ENCODE results near the gene CTXND1. TPM values are rescaled to one million over a fixed set of nuclear protein-coding genes. Genes with fewer than 3 reads are reported as not detected.

CTXND1 gene
- total RNA-seq, 2 donors from 2014 or later, result 0.04 TPM; not detected in 1

- peaks cover 14% of the 10 kb centered on the region for H3K36me3 Mint-ChIP-seq (ENCODE audit: low read depth)
- no peak overlapping the region for H3K4me3 Mint-ChIP-seq
- H3K27ac ChIP-seq (ENCODE audit: low read depth, low read length), result no peak overlapping the region
- H3K27me3 Mint-ChIP-seq (ENCODE audit: insufficient read depth), result no peaks in the 10 kb centered on the region
- H3K27me3 ChIP-seq (ENCODE audit: control insufficient read depth, insufficient read depth, low read length, poor library complexity, severe bottlenecking), result no peaks in the 10 kb centered on the region
- WGBS, 2 experiments (ENCODE audit: insufficient coverage in 1 of 2, insufficient read length in 1 of 2), result 91 to 94% methylated on average over 6 of the region's 6 CpGs
- peaks cover 4% of the 10 kb centered on the region for H3K4me1 Mint-ChIP-seq
- DNase-seq, result no peak
- peaks cover 3% of the 10 kb centered on the region for H3K4me1 ChIP-seq (ENCODE audit: control insufficient read depth, insufficient read depth, low read length)
- TF ChIP-seq, protein P1, sequence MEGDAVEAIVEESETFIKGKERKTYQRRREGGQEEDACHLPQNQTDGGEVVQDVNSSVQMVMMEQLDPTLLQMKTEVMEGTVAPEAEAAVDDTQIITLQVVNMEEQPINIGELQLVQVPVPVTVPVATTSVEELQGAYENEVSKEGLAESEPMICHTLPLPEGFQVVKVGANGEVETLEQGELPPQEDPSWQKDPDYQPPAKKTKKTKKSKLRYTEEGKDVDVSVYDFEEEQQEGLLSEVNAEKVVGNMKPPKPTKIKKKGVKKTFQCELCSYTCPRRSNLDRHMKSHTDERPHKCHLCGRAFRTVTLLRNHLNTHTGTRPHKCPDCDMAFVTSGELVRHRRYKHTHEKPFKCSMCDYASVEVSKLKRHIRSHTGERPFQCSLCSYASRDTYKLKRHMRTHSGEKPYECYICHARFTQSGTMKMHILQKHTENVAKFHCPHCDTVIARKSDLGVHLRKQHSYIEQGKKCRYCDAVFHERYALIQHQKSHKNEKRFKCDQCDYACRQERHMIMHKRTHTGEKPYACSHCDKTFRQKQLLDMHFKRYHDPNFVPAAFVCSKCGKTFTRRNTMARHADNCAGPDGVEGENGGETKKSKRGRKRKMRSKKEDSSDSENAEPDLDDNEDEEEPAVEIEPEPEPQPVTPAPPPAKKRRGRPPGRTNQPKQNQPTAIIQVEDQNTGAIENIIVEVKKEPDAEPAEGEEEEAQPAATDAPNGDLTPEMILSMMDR (conservative IDR thresholded peaks at IDR 0.05), result peak; percentile 68
- peaks cover 6% of the 10 kb centered on the region for H3K9me3 ChIP-seq (ENCODE audit: control insufficient read depth, low read length)
- H3K36me3 ChIP-seq (ENCODE audit: control insufficient read depth, insufficient read depth, low read length), result peaks cover 7% of the 10 kb centered on the region
- H3K27ac Mint-ChIP-seq, result no peak overlapping the region
- no peak overlapping the region for H3K4me3 ChIP-seq (ENCODE audit: low read length)
- no peak overlapping the region for H3K9ac ChIP-seq (ENCODE audit: extremely low read depth, low read length, poor library complexity, severe bottlenecking)
- H3K9me3 Mint-ChIP-seq, result no peaks in the 10 kb centered on the region
Observed at GRCh38 chr15:80183886-80184285, 68.1 kb downstream of the CTXND1 start.

DNA sequence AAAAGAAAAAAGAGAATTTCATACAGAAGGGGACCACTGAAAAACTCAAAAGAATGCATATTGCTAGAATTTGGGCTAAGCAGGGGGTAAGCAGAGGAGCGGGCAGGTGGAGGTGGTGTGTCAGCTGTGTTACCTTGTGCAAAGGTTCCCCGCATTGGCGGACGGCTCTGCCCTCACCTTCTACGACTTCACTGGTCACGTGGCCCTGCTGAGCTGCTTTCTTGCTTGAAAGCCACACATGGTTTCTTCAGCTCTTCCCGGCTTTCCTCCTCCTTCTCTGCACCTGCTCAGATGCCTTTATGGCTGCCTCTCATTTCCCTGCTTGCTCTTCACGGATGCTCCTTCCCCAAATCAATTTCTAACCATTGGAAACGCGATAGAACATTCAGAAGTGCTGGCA is 68.7 kb downstream of the CTXND1 start:
- Histone ChIP-seq H3K4me1 (ENCODE audit: control insufficient read depth, insufficient read depth, low read length) (peaks cover 3% of the 10 kb centered on the region), H3K9me3 (ENCODE audit: control insufficient read depth, low read length) (peaks cover 6% of the 10 kb centered on the region), H3K36me3 (ENCODE audit: control insufficient read depth, insufficient read depth, low read length) (peaks cover 7% of the 10 kb centered on the region), H3K27me3 (ENCODE audit: control insufficient read depth, insufficient read depth, low read length, poor library complexity, severe bottlenecking) (no peaks in the 10 kb centered on the region), H3K27ac (ENCODE audit: low read depth, low read length) (no peak overlapping the region), H3K4me3 (ENCODE audit: low read length) (no peak overlapping the region), H3K9ac (ENCODE audit: extremely low read depth, low read length, poor library complexity, severe bottlenecking) (no peak overlapping the region)
- Mint-ChIP-seq H3K9me3 (no peaks in the 10 kb centered on the region), H3K4me1 (peaks cover under 1% of the 10 kb centered on the region), H3K27me3 (ENCODE audit: insufficient read depth) (no peaks in the 10 kb centered on the region), H3K27ac (no peak overlapping the region), H3K36me3 (ENCODE audit: low read depth) (peaks cover 16% of the 10 kb centered on the region), H3K4me3 (no peak overlapping the region)
- no peak for DNase-seq
- TF ChIP-seq, protein P1 (conservative IDR thresholded peaks at IDR 0.05), result no peak
- WGBS, 2 experiments (ENCODE audit: insufficient coverage in 1 of 2, insufficient read length in 1 of 2), result 94% methylated on average over 10 of the region's 10 CpGs

DNA sequence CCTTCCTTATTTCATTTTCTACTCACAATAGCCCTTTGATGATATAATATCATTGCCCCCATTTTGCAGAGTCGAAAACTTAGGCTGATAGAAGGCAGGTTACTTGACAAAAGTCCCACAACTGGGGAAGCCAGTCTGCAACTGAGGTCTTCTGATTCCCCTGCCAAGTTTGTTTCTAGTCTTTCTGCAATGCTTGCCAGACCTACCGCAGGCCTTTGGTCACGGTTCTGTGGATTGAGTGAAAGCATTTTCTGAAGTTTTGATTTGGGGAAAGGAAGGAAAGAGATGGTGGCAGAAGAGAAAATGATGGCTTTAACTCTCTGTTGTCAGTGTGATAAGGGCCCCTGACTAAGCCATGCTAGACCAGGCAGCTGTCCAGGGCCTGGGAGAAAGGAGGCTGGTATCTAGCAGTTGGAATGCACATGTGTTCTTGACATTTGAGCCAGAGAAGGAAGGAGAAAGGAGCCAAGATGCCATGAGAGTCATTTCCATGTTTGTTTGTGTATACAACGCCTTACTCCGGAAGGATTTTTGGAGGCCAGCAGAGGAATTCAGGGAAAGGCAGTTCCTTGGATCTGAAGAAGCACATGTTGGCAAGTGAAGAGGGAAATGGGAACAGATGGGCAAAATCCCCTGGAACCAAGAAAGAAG is 69.3 kb downstream of the CTXND1 start:
- Mint-ChIP-seq H3K4me3 (no peak overlapping the region), H3K9me3 (no peaks in the 10 kb centered on the region), H3K4me1 (no peaks in the 10 kb centered on the region), H3K27ac (no peak overlapping the region), H3K36me3 (ENCODE audit: low read depth) (peaks cover 19% of the 10 kb centered on the region), H3K27me3 (ENCODE audit: insufficient read depth) (no peaks in the 10 kb centered on the region)
- DNase-seq, result no peak
- H3K36me3 ChIP-seq (ENCODE audit: control insufficient read depth, insufficient read depth, low read length), result peaks cover 7% of the 10 kb centered on the region
- TF ChIP-seq, protein P1 (conservative IDR thresholded peaks at IDR 0.05), result no peak
- no peaks in the 10 kb centered on the region for H3K4me1 ChIP-seq (ENCODE audit: control insufficient read depth, insufficient read depth, low read length)
- H3K9me3 ChIP-seq (ENCODE audit: control insufficient read depth, low read length), result peaks cover 6% of the 10 kb centered on the region
- H3K27me3 ChIP-seq (ENCODE audit: control insufficient read depth, insufficient read depth, low read length, poor library complexity, severe bottlenecking), result no peaks in the 10 kb centered on the region
- no peak overlapping the region for H3K9ac ChIP-seq (ENCODE audit: extremely low read depth, low read length, poor library complexity, severe bottlenecking)
- 79 to 92% methylated on average over 3 to 5 of the region's 5 CpGs for WGBS, 2 experiments (ENCODE audit: insufficient coverage in 1 of 2, insufficient read length in 1 of 2)
- H3K27ac ChIP-seq (ENCODE audit: low read depth, low read length), result no peak overlapping the region
- H3K4me3 ChIP-seq (ENCODE audit: low read length), result no peak overlapping the region

Measured in endodermal cell (in vitro differentiated cells).